ENCODE data around the gene ALDH7A1.

The ALDH7A1 gene

DNA sequence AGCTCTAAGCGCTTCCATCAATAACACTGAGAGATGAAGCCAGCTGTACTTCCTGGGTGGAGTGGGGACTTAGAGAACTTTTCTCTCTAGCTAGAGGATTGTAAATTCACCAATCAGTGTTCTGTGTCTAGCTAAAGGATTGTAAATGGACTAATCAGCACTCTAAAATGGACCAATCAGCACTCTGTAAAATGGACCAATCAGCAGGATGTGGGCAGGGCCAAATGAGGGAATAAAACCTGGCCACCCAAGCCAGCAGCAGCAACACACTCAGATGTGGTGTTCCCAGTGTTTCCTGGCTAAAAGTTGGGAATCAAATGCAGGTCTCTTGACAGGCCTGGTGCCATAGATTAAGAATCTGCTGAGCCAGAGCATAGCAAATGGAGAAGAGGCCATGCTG lies 60.5 kb downstream of the ALDH7A1 start:
- no peak for DNase-seq
- H4K20me1 ChIP-seq (ENCODE audit: insufficient read depth, low read length) = no peaks in the 10 kb centered on the region
- H3K9me2 ChIP-seq (replicated peaks; ENCODE audit: insufficient read depth, low read length) = no peaks in the 10 kb centered on the region
- H3K4me2 ChIP-seq (ENCODE audit: low read depth, low read length) = no peak overlapping the region
- no peaks in the 10 kb centered on the region for H3F3A ChIP-seq (ENCODE audit: insufficient read depth, low read length)
- H3K36me3 ChIP-seq (replicated peaks; ENCODE audit: insufficient read depth, low read length) = no peaks in the 10 kb centered on the region
- no peak overlapping the region for H2AFZ ChIP-seq (ENCODE audit: low read length)
- H3K27me3 ChIP-seq (replicated peaks; ENCODE audit: insufficient read depth, low read length) = no peaks in the 10 kb centered on the region
- TF ChIP-seq EZH2phosphoT487 (IDR thresholded peaks at IDR 0.05; ENCODE audit: low read length) (no peak), EZH2 (optimal IDR thresholded peaks at IDR 0.05; ENCODE audit: low read depth, low read length) (no peak)
- TF ChIP-seq, protein P1, sequence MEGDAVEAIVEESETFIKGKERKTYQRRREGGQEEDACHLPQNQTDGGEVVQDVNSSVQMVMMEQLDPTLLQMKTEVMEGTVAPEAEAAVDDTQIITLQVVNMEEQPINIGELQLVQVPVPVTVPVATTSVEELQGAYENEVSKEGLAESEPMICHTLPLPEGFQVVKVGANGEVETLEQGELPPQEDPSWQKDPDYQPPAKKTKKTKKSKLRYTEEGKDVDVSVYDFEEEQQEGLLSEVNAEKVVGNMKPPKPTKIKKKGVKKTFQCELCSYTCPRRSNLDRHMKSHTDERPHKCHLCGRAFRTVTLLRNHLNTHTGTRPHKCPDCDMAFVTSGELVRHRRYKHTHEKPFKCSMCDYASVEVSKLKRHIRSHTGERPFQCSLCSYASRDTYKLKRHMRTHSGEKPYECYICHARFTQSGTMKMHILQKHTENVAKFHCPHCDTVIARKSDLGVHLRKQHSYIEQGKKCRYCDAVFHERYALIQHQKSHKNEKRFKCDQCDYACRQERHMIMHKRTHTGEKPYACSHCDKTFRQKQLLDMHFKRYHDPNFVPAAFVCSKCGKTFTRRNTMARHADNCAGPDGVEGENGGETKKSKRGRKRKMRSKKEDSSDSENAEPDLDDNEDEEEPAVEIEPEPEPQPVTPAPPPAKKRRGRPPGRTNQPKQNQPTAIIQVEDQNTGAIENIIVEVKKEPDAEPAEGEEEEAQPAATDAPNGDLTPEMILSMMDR (IDR thresholded peaks at IDR 0.05; ENCODE audit: low read length) = no peak
- H3K9me3 ChIP-seq (replicated peaks; ENCODE audit: insufficient read depth, low read length) = no peaks in the 10 kb centered on the region
- H3K27ac ChIP-seq (ENCODE audit: low read length) = no peak overlapping the region
- H3K79me2 ChIP-seq (ENCODE audit: low read length) = no peaks in the 10 kb centered on the region
- no peak overlapping the region for H3K4me3 ChIP-seq (ENCODE audit: low read length)
- H3K4me1 ChIP-seq (ENCODE audit: low read length) = no peaks in the 10 kb centered on the region
- no peak overlapping the region for H3K9ac ChIP-seq (ENCODE audit: low read length)

DNA sequence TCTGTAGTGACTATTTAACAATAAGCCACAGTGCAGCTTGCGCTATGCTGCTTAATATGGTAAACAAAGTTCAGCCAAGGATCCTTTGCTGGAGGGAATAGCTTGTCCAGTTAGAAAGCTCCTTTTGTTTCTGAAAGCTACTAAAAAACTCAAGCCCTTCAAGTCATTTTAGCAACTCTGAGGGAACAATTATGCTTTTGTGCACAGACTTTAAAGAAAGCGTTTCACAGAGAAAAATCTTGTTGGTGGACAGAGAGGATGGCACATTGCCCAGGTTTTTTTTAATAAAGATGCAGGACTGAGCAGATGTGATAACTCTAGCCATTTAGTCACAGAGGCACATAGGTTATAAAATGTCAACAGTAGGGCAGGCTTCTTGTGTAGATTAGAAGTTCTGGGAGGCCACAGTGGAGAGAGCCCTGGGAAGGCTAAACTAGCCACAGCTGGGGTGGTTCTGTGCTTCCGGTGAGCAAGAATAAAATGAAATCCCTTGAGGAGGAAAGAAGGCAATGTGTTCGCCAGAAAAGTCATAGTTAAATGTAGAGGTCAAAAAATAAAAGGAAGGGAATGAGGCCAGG lies 63.4 kb downstream of the ALDH7A1 start:
- H3K9ac ChIP-seq (ENCODE audit: low read length) = no peak overlapping the region
- no peaks in the 10 kb centered on the region for H3K4me1 ChIP-seq (ENCODE audit: low read length)
- no peaks in the 10 kb centered on the region for H3K27me3 ChIP-seq (replicated peaks; ENCODE audit: insufficient read depth, low read length)
- no peaks in the 10 kb centered on the region for H3K9me3 ChIP-seq (replicated peaks; ENCODE audit: insufficient read depth, low read length)
- no peak overlapping the region for H3K4me3 ChIP-seq (ENCODE audit: low read length)
- no peaks in the 10 kb centered on the region for H3K79me2 ChIP-seq (ENCODE audit: low read length)
- DNase-seq = no peak
- no peaks in the 10 kb centered on the region for H4K20me1 ChIP-seq (ENCODE audit: insufficient read depth, low read length)
- no peaks in the 10 kb centered on the region for H3F3A ChIP-seq (ENCODE audit: insufficient read depth, low read length)
- H3K9me2 ChIP-seq (replicated peaks; ENCODE audit: insufficient read depth, low read length) = no peaks in the 10 kb centered on the region
- no peak overlapping the region for H3K4me2 ChIP-seq (ENCODE audit: low read depth, low read length)
- no peaks in the 10 kb centered on the region for H3K36me3 ChIP-seq (replicated peaks; ENCODE audit: insufficient read depth, low read length)
- no peak overlapping the region for H3K27ac ChIP-seq (ENCODE audit: low read length)
- TF ChIP-seq, protein P1 (IDR thresholded peaks at IDR 0.05; ENCODE audit: low read length) = no peak
- TF ChIP-seq EZH2phosphoT487 (IDR thresholded peaks at IDR 0.05; ENCODE audit: low read length) (no peak), EZH2 (optimal IDR thresholded peaks at IDR 0.05; ENCODE audit: low read depth, low read length) (no peak)
- no peak overlapping the region for H2AFZ ChIP-seq (ENCODE audit: low read length)

DNA sequence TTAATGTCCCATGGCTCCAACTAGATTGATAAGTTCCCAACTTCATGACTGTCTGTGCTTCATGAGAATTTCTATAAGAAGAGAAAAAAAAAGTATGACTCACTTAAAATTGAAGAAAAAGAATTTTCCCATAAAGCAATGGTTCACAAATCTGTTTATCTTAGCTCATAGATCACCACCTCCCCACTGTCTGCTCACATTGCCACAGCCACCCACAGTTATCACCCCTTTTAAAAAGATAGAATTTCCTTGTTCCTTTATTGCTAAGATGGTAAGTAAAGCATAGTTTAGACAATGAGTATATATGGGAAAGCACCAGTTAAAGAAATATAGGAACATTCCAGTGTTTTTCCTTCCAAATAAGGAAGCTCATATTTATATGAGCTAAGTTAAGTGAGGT lies 67.1 kb downstream of the ALDH7A1 start:
- no peak overlapping the region for H2AFZ ChIP-seq (ENCODE audit: low read length)
- H3K9me3 ChIP-seq (replicated peaks; ENCODE audit: insufficient read depth, low read length) = no peaks in the 10 kb centered on the region
- DNase-seq = no peak
- H3K27ac ChIP-seq (ENCODE audit: low read length) = no peak overlapping the region
- H3K4me3 ChIP-seq (ENCODE audit: low read length) = no peak overlapping the region
- no peaks in the 10 kb centered on the region for H3K27me3 ChIP-seq (replicated peaks; ENCODE audit: insufficient read depth, low read length)
- no peaks in the 10 kb centered on the region for H3K79me2 ChIP-seq (ENCODE audit: low read length)
- H3K9ac ChIP-seq (ENCODE audit: low read length) = no peak overlapping the region
- H3K4me1 ChIP-seq (ENCODE audit: low read length) = no peaks in the 10 kb centered on the region
- TF ChIP-seq EZH2phosphoT487 (IDR thresholded peaks at IDR 0.05; ENCODE audit: low read length) = no peak
- no peak for TF ChIP-seq EZH2 (optimal IDR thresholded peaks at IDR 0.05; ENCODE audit: low read depth, low read length)
- no peak overlapping the region for H3K4me2 ChIP-seq (ENCODE audit: low read depth, low read length)
- no peaks in the 10 kb centered on the region for H3K9me2 ChIP-seq (replicated peaks; ENCODE audit: insufficient read depth, low read length)
- no peaks in the 10 kb centered on the region for H3K36me3 ChIP-seq (replicated peaks; ENCODE audit: insufficient read depth, low read length)
- no peaks in the 10 kb centered on the region for H4K20me1 ChIP-seq (ENCODE audit: insufficient read depth, low read length)
- H3F3A ChIP-seq (ENCODE audit: insufficient read depth, low read length) = no peaks in the 10 kb centered on the region

DNA sequence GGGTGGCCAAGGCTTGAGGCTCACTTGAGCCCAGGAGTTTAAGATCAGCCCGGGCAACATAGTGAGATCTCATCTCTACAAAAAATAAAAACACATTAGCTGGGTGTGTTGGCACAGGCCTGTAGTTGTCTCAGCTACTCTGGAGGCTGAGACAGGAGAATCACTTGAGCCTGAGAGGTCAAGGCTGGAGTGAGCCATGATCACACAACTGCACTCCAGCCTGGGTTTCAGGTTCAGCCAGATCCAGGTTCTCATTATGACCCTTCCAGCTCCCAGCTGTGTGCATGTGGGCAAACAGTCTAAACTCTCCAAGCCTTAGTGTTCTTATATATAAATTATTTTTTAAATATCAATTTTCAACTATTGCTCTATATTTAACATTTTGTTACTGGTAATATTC lies 67.9 kb downstream of the ALDH7A1 start:
- Histone ChIP-seq H3F3A (ENCODE audit: insufficient read depth, low read length) (no peaks in the 10 kb centered on the region), H3K9me2 (replicated peaks; ENCODE audit: insufficient read depth, low read length) (no peaks in the 10 kb centered on the region), H3K36me3 (replicated peaks; ENCODE audit: insufficient read depth, low read length) (no peaks in the 10 kb centered on the region), H3K9ac (ENCODE audit: low read length) (no peak overlapping the region), H3K4me1 (ENCODE audit: low read length) (no peaks in the 10 kb centered on the region), H3K79me2 (ENCODE audit: low read length) (no peaks in the 10 kb centered on the region), H3K4me3 (ENCODE audit: low read length) (no peak overlapping the region), H2AFZ (ENCODE audit: low read length) (no peak overlapping the region), H3K4me2 (ENCODE audit: low read depth, low read length) (no peak overlapping the region), H3K27me3 (replicated peaks; ENCODE audit: insufficient read depth, low read length) (no peaks in the 10 kb centered on the region), H3K27ac (ENCODE audit: low read length) (no peak overlapping the region), H3K9me3 (replicated peaks; ENCODE audit: insufficient read depth, low read length) (no peaks in the 10 kb centered on the region), H4K20me1 (ENCODE audit: insufficient read depth, low read length) (no peaks in the 10 kb centered on the region)
- DNase-seq = no peak
- TF ChIP-seq, protein P1 (IDR thresholded peaks at IDR 0.05; ENCODE audit: low read length) = no peak
- TF ChIP-seq EZH2 (optimal IDR thresholded peaks at IDR 0.05; ENCODE audit: low read depth, low read length) (no peak), EZH2phosphoT487 (IDR thresholded peaks at IDR 0.05; ENCODE audit: low read length) (no peak)
